A549 (cell line): Measurements from ENCODE around the gene ABCC4.

Experiments
- CTCF ChIP-seq: fragments of >200 bp; sonication (Bioruptor Twin); formaldehyde crosslinking; IDR thresholded peaks from 3 replicates; pipeline ENCODE4 v1.5.1; 2016
- KDM5A ChIP-seq: fragments of 200-600 bp; sonication (generic); IDR thresholded peaks from 2 replicates; pipeline ENCODE4 v1.6.1; 2016; ENCODE audit warnings: antibody characterized with exemption, mild to moderate bottlenecking
- NR3C1 ChIP-seq: fragments of >200 bp; sonication (Bioruptor Twin); formaldehyde crosslinking; IDR thresholded peaks from 3 replicates; pipeline ENCODE4 v1.6.1; 2017
- RAD21 ChIP-seq, 2 experiments: fragments of >200 bp in 1 of 2; sonication (Bioruptor Twin) in 1 of 2; formaldehyde crosslinking in 1 of 2; IDR thresholded peaks in 1 of 2; conservative IDR thresholded peaks in 1 of 2; 2 replicates in 1 of 2; 3 replicates in 1 of 2; pipeline ENCODE4 v1.6.1; 2012 to 2018; ENCODE audit warnings: inconsistent platforms in 1 of 2
- RFX5 ChIP-seq: fragments of 450-650 bp; IDR thresholded peaks from 2 replicates; pipeline ENCODE4 v1.7.1; 2014; ENCODE audit warnings: antibody characterized with exemption, mild to moderate bottlenecking, moderate library complexity
- ZNF302 ChIP-seq: fragments of 250-450 bp; sonication (Bioruptor Pico); IDR thresholded peaks from 2 replicates; pipeline ENCODE4 v1.9.0; 2021; ENCODE audit warnings: inconsistent platforms, mild to moderate bottlenecking, moderate library complexity

GRCh38 chr13:94987869-94988268 lies 313.4 kb downstream of the ABCC4 start:
- TF ChIP-seq CTCF (no peak), KDM5A (no peak), RFX5 (no peak), NR3C1 (no peak), ZNF302 (CRISPR knock-in tag) (no peak), RAD21 (conservative IDR thresholded peaks at IDR 0.05 in 1 of 2, IDR thresholded peaks at IDR 0.05 in 1 of 2) (no peak)
